Suprapubic skin (tissue), 3 donors: Measurements from ENCODE around the gene TBC1D22A.

Experiments used
- POLR2A ChIP-seq, 2 donors: fragments of 450-650 bp; IDR thresholded peaks; one replicate each; pipeline ENCODE4 v1.6.1; 2017; ENCODE audit warnings: antibody characterized with exemption in 2 of 2, mild to moderate bottlenecking in 2 of 2, moderate library complexity in 2 of 2
- TF ChIP-seq, protein P1 (sequence below), 2 donors: fragments of 200-600 bp in 1 of 2; fragments of 450-650 bp in 1 of 2; sonication (generic) in 1 of 2; IDR thresholded peaks; one replicate each; pipeline ENCODE4 v1.5.1; 2016 to 2019; ENCODE audit warnings: antibody characterized with exemption in 2 of 2, mild to moderate bottlenecking in 1 of 2, moderate library complexity in 1 of 2

DNA sequence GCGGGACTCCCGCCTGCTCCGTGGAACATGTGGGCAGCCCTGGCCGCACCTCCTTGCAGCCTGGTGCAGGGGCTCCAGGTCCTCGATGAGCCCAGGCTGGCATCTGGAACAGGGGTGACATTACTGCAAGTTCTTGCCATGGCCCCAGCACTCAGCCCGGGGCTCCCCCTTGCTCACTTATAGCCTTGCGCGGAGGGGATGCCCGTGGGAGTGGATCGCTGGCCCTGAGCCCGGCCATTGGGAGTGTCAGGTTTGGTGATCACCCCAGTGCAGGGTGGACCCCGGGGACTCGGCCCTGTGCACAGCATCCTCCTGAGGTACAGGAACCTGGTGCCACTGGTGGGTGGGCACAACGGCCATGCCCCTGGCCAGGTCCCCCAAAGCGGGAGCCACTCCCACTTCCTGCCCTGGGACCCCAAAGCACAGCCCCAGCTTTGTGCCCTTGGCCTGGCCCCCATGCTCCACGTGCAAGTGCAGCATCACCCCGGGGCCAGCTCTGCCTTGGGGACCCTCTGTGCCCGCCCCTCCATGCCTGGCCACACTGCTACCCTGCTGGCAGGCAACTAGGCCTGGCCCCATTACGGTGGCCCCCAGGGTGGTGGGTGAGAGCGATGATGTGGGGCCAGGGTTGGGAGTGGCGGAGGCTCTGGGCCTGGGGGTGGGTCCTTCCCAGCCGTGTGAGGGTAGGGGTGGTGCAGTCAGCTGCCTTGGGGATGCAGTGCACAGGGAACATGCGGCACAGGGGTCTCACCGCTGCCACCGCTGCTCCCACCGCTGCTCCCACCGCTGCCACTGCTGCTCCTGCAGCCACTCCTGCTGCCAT, 439.8 kb downstream of the TBC1D22A start:
- TF ChIP-seq, protein P1, sequence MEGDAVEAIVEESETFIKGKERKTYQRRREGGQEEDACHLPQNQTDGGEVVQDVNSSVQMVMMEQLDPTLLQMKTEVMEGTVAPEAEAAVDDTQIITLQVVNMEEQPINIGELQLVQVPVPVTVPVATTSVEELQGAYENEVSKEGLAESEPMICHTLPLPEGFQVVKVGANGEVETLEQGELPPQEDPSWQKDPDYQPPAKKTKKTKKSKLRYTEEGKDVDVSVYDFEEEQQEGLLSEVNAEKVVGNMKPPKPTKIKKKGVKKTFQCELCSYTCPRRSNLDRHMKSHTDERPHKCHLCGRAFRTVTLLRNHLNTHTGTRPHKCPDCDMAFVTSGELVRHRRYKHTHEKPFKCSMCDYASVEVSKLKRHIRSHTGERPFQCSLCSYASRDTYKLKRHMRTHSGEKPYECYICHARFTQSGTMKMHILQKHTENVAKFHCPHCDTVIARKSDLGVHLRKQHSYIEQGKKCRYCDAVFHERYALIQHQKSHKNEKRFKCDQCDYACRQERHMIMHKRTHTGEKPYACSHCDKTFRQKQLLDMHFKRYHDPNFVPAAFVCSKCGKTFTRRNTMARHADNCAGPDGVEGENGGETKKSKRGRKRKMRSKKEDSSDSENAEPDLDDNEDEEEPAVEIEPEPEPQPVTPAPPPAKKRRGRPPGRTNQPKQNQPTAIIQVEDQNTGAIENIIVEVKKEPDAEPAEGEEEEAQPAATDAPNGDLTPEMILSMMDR (IDR thresholded peaks at IDR 0.05): no peak
- no peak for TF ChIP-seq POLR2A (IDR thresholded peaks at IDR 0.05)
